K562 (cell line): ENCODE measurements around the gene SLC7A9. TPM values are rescaled to one million over a fixed set of nuclear protein-coding genes. Genes with fewer than 3 reads are reported as not detected.

ENCODE experiments used
- ATAC-seq: fragments of 200-7000 bp; cut with Tn5 transposase; 3 replicates; pipeline ENCODE4 v1.9.1; 2020; ENCODE audit warnings: moderate library complexity
- Bru-seq: library from RNA; stranded (reverse); fragments of 400-500 nt; gene quantifications from one replicate; lab custom pipeline; 2021; lab: Mats Ljungman, UMichigan
- BruChase-seq, 2 experiments: library from RNA; stranded (reverse); fragments of 400-500 nt; gene quantifications; one replicate each; lab custom pipeline; 2021; lab: Mats Ljungman, UMichigan
- BruUV-seq: library from RNA; stranded (reverse); fragments of 400-500 nt; replicated peaks from 2 replicates; lab custom pipeline; 2021; lab: Mats Ljungman, UMichigan
- CTCF ChIA-PET: fragments of 300-600 bp; formaldehyde crosslinking; extraction: SDS; loops from one replicate; lab custom pipeline; 2021; ENCODE audit warnings: low intra/inter-chr PET ratio; lab: Yijun Ruan, JAX
- POLR2A ChIA-PET: fragments of 300-600, 350-650 bp; sonication (Branson Sonifier 250); formaldehyde crosslinking; extraction: SDS; loops from one replicate; lab custom pipeline; 2021; ENCODE audit warnings: antibody characterized with exemption, inconsistent platforms; lab: Yijun Ruan, JAX
- DNase-seq, 4 experiments: peaks; one replicate each; pipeline versions ENCODE4 v3.0.0 to v3.0.0-alpha.2; 2011 to 2018; ENCODE audit warnings: low spot score in 3 of 4, mixed read lengths in 3 of 4; ENCODE audit errors: extremely low read depth in 1 of 4
- FAIRE-seq: peaks from 2 replicates; lab custom pipeline; 2011; peaks lifted over from hg19 to GRCh38; lab: Jason Lieb, UNC
- H2AFZ ChIP-seq: 2 replicates; pipeline ENCODE4 v1.6.0; 2011; ENCODE audit warnings: low read depth, low read length, control low read depth, inconsistent platforms
- H3K27ac ChIP-seq: fragments of 200-600 bp; 3 replicates; pipeline ENCODE4 v1.8.0; 2011; ENCODE audit warnings: low read depth, mild to moderate bottlenecking, control low read depth, inconsistent platforms, low read length, moderate library complexity, mixed read lengths; ENCODE audit errors: extremely low read depth
- H3K27me3 ChIP-seq, 2 experiments: fragments of 300-600 bp in 1 of 2; 2 replicates in 1 of 2; 3 replicates in 1 of 2; pipeline versions ENCODE4 v1.6.0 to v1.8.0; 2011; ENCODE audit warnings: inconsistent platforms in 2 of 2, low read length in 2 of 2, mild to moderate bottlenecking in 1 of 2, mixed read lengths in 1 of 2, moderate library complexity in 1 of 2; ENCODE audit not compliant: control insufficient read depth in 2 of 2, insufficient read depth in 2 of 2
- H3K36me3 ChIP-seq: fragments of 300-600 bp; 3 replicates; pipeline ENCODE4 v1.8.0; 2011; ENCODE audit warnings: mild to moderate bottlenecking, low read length, inconsistent platforms; ENCODE audit not compliant: control insufficient read depth, insufficient read depth
- H3K4me1 ChIP-seq, 2 experiments: fragments of 200-600 bp in 1 of 2; replicated peaks in 1 of 2; 2 replicates in 1 of 2; 3 replicates in 1 of 2; pipeline versions ENCODE4 v1.5.1 to v1.8.0; 2011; ENCODE audit warnings: inconsistent platforms in 2 of 2, low read length in 2 of 2, mild to moderate bottlenecking in 1 of 2, mixed read lengths in 1 of 2, moderate library complexity in 1 of 2; ENCODE audit not compliant: control insufficient read depth in 2 of 2, insufficient read depth in 2 of 2
- H3K4me2 ChIP-seq: 2 replicates; pipeline ENCODE4 v1.6.1; 2011; ENCODE audit warnings: low read length, control low read depth, inconsistent platforms, mixed read lengths; ENCODE audit not compliant: insufficient read depth
- H3K4me3 ChIP-seq: fragments of 200-600 bp; sonication (generic), shearing (Covaris generic); 2 replicates; pipeline ENCODE4 v1.5.1; 2016; ENCODE audit warnings: control low read depth, inconsistent platforms
- H3K79me2 ChIP-seq: fragments of 200-600 bp; 3 replicates; pipeline ENCODE4 v1.8.0; 2011; ENCODE audit warnings: low read length, inconsistent platforms; ENCODE audit not compliant: control insufficient read depth, insufficient read depth
- H3K9ac ChIP-seq, 2 experiments: 2 replicates each; pipeline versions ENCODE4 v1.6.0 to v1.6.1; 2011; ENCODE audit warnings: low read depth in 2 of 2, low read length in 2 of 2, control low read depth in 1 of 2, inconsistent platforms in 1 of 2, mild to moderate bottlenecking in 1 of 2, mixed read lengths in 1 of 2; ENCODE audit not compliant: insufficient read depth in 1 of 2
- H3K9me1 ChIP-seq: one replicate; pipeline ENCODE4 v1.6.0; 2011; ENCODE audit warnings: inconsistent platforms, mild to moderate bottlenecking, low read length, moderate library complexity; ENCODE audit not compliant: control insufficient read depth, insufficient read depth
- H3K9me3 ChIP-seq: replicated peaks from 2 replicates; pipeline ENCODE4 v1.5.1; 2011; ENCODE audit warnings: low read depth, low read length, inconsistent platforms; ENCODE audit not compliant: control insufficient read depth, insufficient read depth
- H4K20me1 ChIP-seq: replicated peaks from 2 replicates; pipeline ENCODE4 v1.6.1; 2011; ENCODE audit warnings: low read length, inconsistent platforms, mixed read lengths; ENCODE audit not compliant: control insufficient read depth, insufficient read depth
- AFF1 ChIP-seq, 2 experiments: fragments of 450-650 bp; IDR thresholded peaks; 2 replicates each; pipeline ENCODE4 v1.6.1; 2018; ENCODE audit warnings: mild to moderate bottlenecking in 2 of 2, low read depth in 1 of 2; ENCODE audit not compliant: partially characterized antibody in 2 of 2
- ATF7 ChIP-seq: fragments of 450-650 bp; IDR thresholded peaks from 2 replicates; pipeline ENCODE4 v1.7.1; 2014; ENCODE audit warnings: mild to moderate bottlenecking, moderate library complexity
- HDAC2 ChIP-seq: fragments of 450-650 bp; IDR thresholded peaks from 2 replicates; pipeline ENCODE4 v1.6.1; 2016; ENCODE audit warnings: mild to moderate bottlenecking
- WGBS: fragments of 100-300 bp; shearing (Covaris generic); methylation state at CpG from one replicate; pipeline ENCODE4 v1.1.6; 2016; ENCODE audit warnings: low coverage, mixed read lengths; ENCODE audit not compliant: insufficient coverage; ENCODE audit errors: missing lambda C conversion rate; 5-methylcytosine and 5-hydroxymethylcytosine counted together
- in situ Hi-C: fragments of 300-500 bp; cut with MboI; formaldehyde crosslinking; loops from 4 replicates; pipeline ENCODE4 v1.15.0; 2018; ENCODE audit warnings: inconsistent platforms, mixed read lengths
- intact Hi-C: fragments of 100-400 bp; cut with micrococcal nuclease; formaldehyde crosslinking; loops from 2 replicates; pipeline ENCODE4 v1.14.2; 2022
- long read RNA-seq, 3 experiments: library from polyadenylated mRNA in 2 of 3; library from RNA in 1 of 3; unstranded in 2 of 3; stranded (forward) in 1 of 3; transcript quantifications; one replicate each; pipeline ENCODE4 v2.0.0, GENCODE V29; 2019 to 2022
- polyA minus RNA-seq, 3 experiments: library from RNA; depleted of rRNA, polyadenylated mRNA; stranded (reverse); fragments of >200 nt; gene quantifications; 2 replicates each; pipeline ENCODE4 v1.2.3, GENCODE V29; 2011
- polyA plus RNA-seq, 8 experiments: library from polyadenylated mRNA; depleted of rRNA in 4 of 8; stranded (reverse) in 5 of 8; unstranded in 3 of 8; fragments of >200 nt; fragmentation: Nextera tagmentation in 2 of 8; fragmentation: Illumina TruSeq in 1 of 8; extraction: Ambion mirVana in 2 of 8; extraction: Trizol in 1 of 8; gene quantifications; 2 replicates each; pipeline versions ENCODE4 v1.2.1 to v1.2.3, GENCODE V29; 2011 to 2014; ENCODE audit warnings: inconsistent platforms in 1 of 8, missing spikeins in 1 of 8
- total RNA-seq, 7 experiments: library from RNA; depleted of rRNA in 6 of 7; stranded (reverse); fragments of >200 nt in 6 of 7; fragmentation: Illumina TruSeq in 2 of 7; extraction: Trizol in 2 of 7; gene quantifications; 2 replicates each; pipeline versions ENCODE4 v1.2.1 to v1.2.3, GENCODE V29; 2011 to 2021; ENCODE audit warnings: low replicate concordance in 1 of 7

The SLC7A9 gene
- total RNA-seq (2011; cell fraction: chromatin; rRNA removed; ENCODE audit: low replicate concordance): not detected in 2 replicates
- total RNA-seq (2011; cell fraction: nucleolus; rRNA removed): not detected in 2 replicates
- total RNA-seq (2011; cell fraction: nucleoplasm; rRNA removed): not detected in 2 replicates
- not detected in 2 replicates for total RNA-seq (2014; rRNA removed)
- total RNA-seq (2014; rRNA removed; fragmentation: Illumina TruSeq; extraction: Trizol): not detected in 2 replicates
- not detected in 2 replicates for total RNA-seq (2015; rRNA removed; fragmentation: Illumina TruSeq; extraction: Trizol)
- total RNA-seq (2021): not detected in 2 replicates
- polyA plus RNA-seq (2011; rRNA removed): not detected in 2 replicates
- not detected in 2 replicates for polyA plus RNA-seq (2011; cell fraction: cytosol; rRNA removed)
- not detected in 2 replicates for polyA plus RNA-seq (2011; cell fraction: nucleus; rRNA removed)
- polyA plus RNA-seq (2012): 0.06 TPM in 1 of 2 replicates, not detected in the other
- not detected in 2 replicates for polyA plus RNA-seq (2014; fragmentation: Illumina TruSeq; extraction: Trizol)
- polyA plus RNA-seq (2014; fragmentation: Nextera tagmentation; extraction: Ambion mirVana): not detected
- polyA plus RNA-seq (2014; rRNA removed): not detected in 2 replicates
- not detected in 2 replicates for polyA minus RNA-seq (2011; rRNA and poly(A)+ RNA removed)
- polyA minus RNA-seq (2011; cell fraction: cytosol; rRNA and poly(A)+ RNA removed): not detected in 2 replicates
- not detected in 2 replicates for polyA minus RNA-seq (2011; cell fraction: nucleus; rRNA and poly(A)+ RNA removed)
- Bru-seq, nascent RNA: percentile 7 among the genes with signal in this experiment
- BruChase-seq, experiment 1, labeled RNA remaining after a 2-hour chase: percentile 5 among the genes with signal in this experiment
- percentile 7 among the genes with signal in this experiment for BruChase-seq, experiment 2, labeled RNA remaining after a 6-hour chase
- long read RNA-seq, experiment 1: 0 reads
- long read RNA-seq, experiment 2: 0 reads
- long read RNA-seq, experiment 3: 0 reads

GRCh38 chr19:32869369-32869965 is at the start of gene SLC7A9:
Gene SLC7A9 (minus strand): TSS chr19:32869767. CDS start chr19:32868534, 1,233 bp downstream.
- intact Hi-C loops: no loop called here
- POLR2A ChIA-PET: interaction anchor here (0.6 to 0.7 kb wide), 2 partner anchors 15 to 25 kb away, joined by 3 to 4 read pairs; no protein-coding TSS in a partner anchor
- 23% methylated on average over 13 of the region's 14 CpGs for WGBS
- Histone ChIP-seq H3K27ac (no peak within 1 kb of the TSS), H3K4me3 (no peak within 1 kb of the TSS), H4K20me1 (0 out of 2 replicates have a peak, but pooled peaks cover 10% of the 10 kb centered on the region), H3K9me1 (no peaks in the 10 kb centered on the region), H2AFZ (no peak within 1 kb of the TSS), H3K9me3 (no peaks in the 10 kb centered on the region), H3K4me1 (peaks cover 0 to 4% of the 10 kb centered on the region in 2 experiments; a peak in 1 of 5 replicates), H3K4me2 (no peak within 1 kb of the TSS), H3K79me2 (no peaks in the 10 kb centered on the region), H3K27me3 (peaks cover 22 to 56% of the 10 kb centered on the region in 2 experiments), H3K36me3 (no peaks in the 10 kb centered on the region), H3K9ac (no peak within 1 kb of the TSS; a peak in 1 of 4 replicates)
- FAIRE-seq: no peak
- in situ Hi-C loops: no loop called here
- CTCF ChIA-PET: no interaction called here
- TF ChIP-seq AFF1 (IDR thresholded peaks at IDR 0.05; ENCODE audit: low read depth in 1 of 2, partially characterized antibody in 2 of 2) (no peak), HDAC2 (no peak), ATF7 (no peak)
- no peak for ATAC-seq
- DNase-seq: no peak
- no TSS peak for BruUV-seq
